ENCODE measurements around the gene TSFM. TPM values are rescaled to one million over a fixed set of nuclear protein-coding genes. Genes with fewer than 3 reads are reported as not detected.
"Not testable (repeated sequence)": the region's sequence is repeated elsewhere in the genome, so short reads cannot be mapped to it uniquely, and the experiment has no call there.

Gene TSFM
- total and polyA plus RNA-seq, 4 donors = 17.1 to 40.0 (median 26.0) TPM

- H3K9me3 ChIP-seq (ENCODE audit: control insufficient read depth in 4 of 4, insufficient read depth in 3 of 4, low read length in 3 of 4) = no peaks in the 10 kb centered on the region
- H3K36me3 ChIP-seq (ENCODE audit: control insufficient read depth in 4 of 4, insufficient read depth in 4 of 4, low read length in 4 of 4) = peaks cover 1 to 24% (median 17%) of the 10 kb centered on the region in 4 donors
- no peak overlapping the region for H3K9ac ChIP-seq (ENCODE audit: insufficient read depth in 1 of 2, low read length in 2 of 2)
- H3K4me1 ChIP-seq (ENCODE audit: control insufficient read depth in 5 of 5, insufficient read depth in 5 of 5, low read length in 5 of 5) = peaks cover 0 to 12% (median 7%) of the 10 kb centered on the region in 5 donors
- 47 to 64% methylated on average over 3 of the region's 3 CpGs for WGBS, 2 donors
- H3K4me3 ChIP-seq = no peak overlapping the region
- H3K27ac ChIP-seq (ENCODE audit: low read depth in 1 of 2, low read length in 1 of 2) = peak overlapping the region; percentile 6 to 9
- DNase-seq (no peak), ATAC-seq (ENCODE audit: insufficient read depth, low FRiP score) (no peak)
- TF ChIP-seq, protein P1, sequence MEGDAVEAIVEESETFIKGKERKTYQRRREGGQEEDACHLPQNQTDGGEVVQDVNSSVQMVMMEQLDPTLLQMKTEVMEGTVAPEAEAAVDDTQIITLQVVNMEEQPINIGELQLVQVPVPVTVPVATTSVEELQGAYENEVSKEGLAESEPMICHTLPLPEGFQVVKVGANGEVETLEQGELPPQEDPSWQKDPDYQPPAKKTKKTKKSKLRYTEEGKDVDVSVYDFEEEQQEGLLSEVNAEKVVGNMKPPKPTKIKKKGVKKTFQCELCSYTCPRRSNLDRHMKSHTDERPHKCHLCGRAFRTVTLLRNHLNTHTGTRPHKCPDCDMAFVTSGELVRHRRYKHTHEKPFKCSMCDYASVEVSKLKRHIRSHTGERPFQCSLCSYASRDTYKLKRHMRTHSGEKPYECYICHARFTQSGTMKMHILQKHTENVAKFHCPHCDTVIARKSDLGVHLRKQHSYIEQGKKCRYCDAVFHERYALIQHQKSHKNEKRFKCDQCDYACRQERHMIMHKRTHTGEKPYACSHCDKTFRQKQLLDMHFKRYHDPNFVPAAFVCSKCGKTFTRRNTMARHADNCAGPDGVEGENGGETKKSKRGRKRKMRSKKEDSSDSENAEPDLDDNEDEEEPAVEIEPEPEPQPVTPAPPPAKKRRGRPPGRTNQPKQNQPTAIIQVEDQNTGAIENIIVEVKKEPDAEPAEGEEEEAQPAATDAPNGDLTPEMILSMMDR (IDR thresholded peaks at IDR 0.05; ENCODE audit: control extremely low read depth, extremely low read depth) = no peak
- no peaks in the 10 kb centered on the region for H3K27me3 ChIP-seq (ENCODE audit: control insufficient read depth in 3 of 3, insufficient read depth in 3 of 3, low read length in 2 of 3)
Observed at GRCh38 chr12:57816001-57816854, 33.6 kb downstream of the TSFM start.

GRCh38 chr12:57816855-57817151, 34.2 kb downstream of the TSFM start:
- 9 to 23% methylated on average over 5 of the region's 5 CpGs for WGBS, 2 donors
- H3K27me3 ChIP-seq (ENCODE audit: control insufficient read depth in 3 of 3, insufficient read depth in 3 of 3, low read length in 2 of 3) = no peaks in the 10 kb centered on the region
- peak overlapping the region; percentile 9 to 84 for H3K27ac ChIP-seq (ENCODE audit: low read depth in 1 of 2, low read length in 1 of 2)
- H3K9ac ChIP-seq (ENCODE audit: insufficient read depth in 1 of 2, low read length in 2 of 2) = no peak overlapping the region
- DNase-seq (no peak), ATAC-seq (ENCODE audit: insufficient read depth, low FRiP score) (peak; percentile 49)
- no peaks in the 10 kb centered on the region for H3K9me3 ChIP-seq (ENCODE audit: control insufficient read depth in 4 of 4, insufficient read depth in 3 of 4, low read length in 3 of 4)
- no peak overlapping the region for H3K4me3 ChIP-seq
- TF ChIP-seq, protein P1 (IDR thresholded peaks at IDR 0.05; ENCODE audit: control extremely low read depth, extremely low read depth) = no peak
- peaks cover 4 to 28% (median 19%) of the 10 kb centered on the region in 4 donors for H3K36me3 ChIP-seq (ENCODE audit: control insufficient read depth in 4 of 4, insufficient read depth in 4 of 4, low read length in 4 of 4)
- H3K4me1 ChIP-seq (ENCODE audit: control insufficient read depth in 5 of 5, insufficient read depth in 5 of 5, low read length in 5 of 5) = peaks cover 0 to 12% (median 7%) of the 10 kb centered on the region in 5 donors

DNA sequence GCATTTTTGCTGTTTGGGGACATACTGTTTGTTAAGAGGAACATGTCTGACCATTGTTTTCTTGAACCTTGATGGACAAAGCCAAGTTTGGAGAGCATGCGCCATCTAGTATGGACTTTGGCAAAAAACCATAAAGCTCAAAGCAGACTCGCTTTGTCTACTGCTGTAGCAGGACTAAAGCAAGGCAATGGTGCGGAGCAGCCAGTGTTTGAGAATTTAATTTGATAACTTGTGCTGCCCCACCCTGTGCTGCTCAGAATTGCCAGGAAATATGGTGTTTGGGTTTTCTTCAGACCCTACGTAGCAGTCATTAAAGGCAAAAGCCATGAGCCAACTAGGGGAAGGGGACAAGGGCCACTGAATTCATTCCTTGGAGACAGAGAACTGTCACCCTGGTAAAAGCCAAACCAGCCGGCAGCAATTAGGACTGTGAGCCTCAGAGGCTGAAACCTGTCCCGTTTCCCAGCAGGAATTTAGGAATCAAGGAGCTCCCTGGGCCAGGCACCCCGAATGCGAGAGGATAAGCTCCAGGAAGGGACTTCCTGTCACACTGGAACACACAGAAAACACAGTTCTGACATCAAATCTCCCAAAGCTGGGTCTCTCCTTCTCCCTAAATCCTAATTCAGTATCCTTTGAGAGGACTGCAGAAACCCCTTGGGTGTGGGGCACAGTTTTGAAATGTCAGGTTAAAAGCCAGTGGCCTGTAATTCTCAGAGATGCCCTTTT, 34.8 kb downstream of the TSFM start:
- WGBS, 2 donors = 68 to 78% methylated on average over 8 of the region's 8 CpGs
- TF ChIP-seq, protein P1 (IDR thresholded peaks at IDR 0.05; ENCODE audit: control extremely low read depth, extremely low read depth) = no peak
- no peak overlapping the region for H3K9ac ChIP-seq (ENCODE audit: insufficient read depth in 1 of 2, low read length in 2 of 2)
- peaks cover 0 to 12% (median 7%) of the 10 kb centered on the region in 5 donors for H3K4me1 ChIP-seq (ENCODE audit: control insufficient read depth in 5 of 5, insufficient read depth in 5 of 5, low read length in 5 of 5)
- peaks cover 4 to 34% (median 23%) of the 10 kb centered on the region in 4 donors for H3K36me3 ChIP-seq (ENCODE audit: control insufficient read depth in 4 of 4, insufficient read depth in 4 of 4, low read length in 4 of 4)
- no peaks in the 10 kb centered on the region for H3K9me3 ChIP-seq (ENCODE audit: control insufficient read depth in 4 of 4, insufficient read depth in 3 of 4, low read length in 3 of 4)
- DNase-seq (no peak), ATAC-seq (ENCODE audit: insufficient read depth, low FRiP score) (no peak)
- H3K27ac ChIP-seq (ENCODE audit: low read depth in 1 of 2, low read length in 1 of 2) = peak overlapping the region; percentile 55 to 84
- no peaks in the 10 kb centered on the region for H3K27me3 ChIP-seq (ENCODE audit: control insufficient read depth in 3 of 3, insufficient read depth in 3 of 3, low read length in 2 of 3)
- no peak overlapping the region for H3K4me3 ChIP-seq

DNA sequence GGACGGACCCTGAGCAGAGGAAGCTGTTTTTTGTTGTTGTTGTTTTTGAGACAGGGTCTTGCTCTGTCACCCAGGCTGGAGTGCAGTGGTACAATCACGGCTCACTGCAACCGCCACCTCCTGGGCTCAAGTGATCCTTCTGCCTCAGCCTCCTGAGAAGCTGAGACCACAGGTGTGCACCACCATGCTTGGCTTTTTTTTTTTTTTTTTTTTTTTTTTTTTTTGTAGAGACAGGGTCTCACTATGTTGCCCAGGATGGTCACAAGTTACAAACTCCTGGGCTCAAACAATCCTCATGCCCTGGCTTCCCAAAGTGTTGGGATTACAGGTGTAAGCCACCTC, 35.4 kb downstream of the TSFM start:
- Histone ChIP-seq H3K4me1 (ENCODE audit: control insufficient read depth in 5 of 5, insufficient read depth in 5 of 5, low read length in 5 of 5) (peaks cover 0 to 12% (median 7%) of the 10 kb centered on the region in 5 donors), H3K27ac (ENCODE audit: low read depth in 1 of 2, low read length in 1 of 2) (peak overlapping the region in 1 of 2 donors; percentile 84), H3K36me3 (ENCODE audit: control insufficient read depth in 4 of 4, insufficient read depth in 4 of 4, low read length in 4 of 4) (peaks cover 9 to 36% (median 27%) of the 10 kb centered on the region in 4 donors)
- not testable (repeated sequence) for ATAC-seq (ENCODE audit: insufficient read depth, low FRiP score); H3K4me3 ChIP-seq; H3K9me3 ChIP-seq (ENCODE audit: control insufficient read depth in 4 of 4, insufficient read depth in 3 of 4, low read length in 3 of 4); H3K9ac ChIP-seq (ENCODE audit: insufficient read depth in 1 of 2, low read length in 2 of 2); H3K27me3 ChIP-seq (ENCODE audit: control insufficient read depth in 3 of 3, insufficient read depth in 3 of 3, low read length in 2 of 3); DNase-seq
- WGBS, 2 donors = 87 to 93% methylated on average over 3 of the region's 3 CpGs

GRCh38 chr12:57820119-57820518, 37.5 kb downstream of the TSFM start:
- not testable (repeated sequence) for ATAC-seq (ENCODE audit: insufficient read depth, low FRiP score); H3K9me3 ChIP-seq (ENCODE audit: control insufficient read depth in 4 of 4, insufficient read depth in 3 of 4, low read length in 3 of 4); H3K4me3 ChIP-seq; H3K27ac ChIP-seq (ENCODE audit: low read depth in 1 of 2, low read length in 1 of 2); H3K9ac ChIP-seq (ENCODE audit: insufficient read depth in 1 of 2, low read length in 2 of 2); H3K27me3 ChIP-seq (ENCODE audit: control insufficient read depth in 3 of 3, insufficient read depth in 3 of 3, low read length in 2 of 3); DNase-seq
- H3K4me1 ChIP-seq (ENCODE audit: control insufficient read depth in 5 of 5, insufficient read depth in 5 of 5, low read length in 5 of 5) = peaks cover 0 to 21% (median 5%) of the 10 kb centered on the region in 5 donors
- H3K36me3 ChIP-seq (ENCODE audit: control insufficient read depth in 4 of 4, insufficient read depth in 4 of 4, low read length in 4 of 4) = peaks cover 11 to 57% (median 47%) of the 10 kb centered on the region in 4 donors
- WGBS, 2 donors = 71 to 83% methylated on average over 8 of the region's 8 CpGs

Data from lung (tissue), 12 donors.